ENCODE data around the gene SPECC1. TPM values are rescaled to one million over a fixed set of nuclear protein-coding genes. Genes with fewer than 3 reads are reported as not detected.
"Not testable (repeated sequence)": the region's sequence is repeated elsewhere in the genome, so short reads cannot be mapped to it uniquely, and the experiment has no call there.

SPECC1 gene
- total and polyA plus RNA-seq, 2 donors (not counting 1 experiment from before 2014, with no cell fraction given): 13.4 to 30.9 TPM

DNA sequence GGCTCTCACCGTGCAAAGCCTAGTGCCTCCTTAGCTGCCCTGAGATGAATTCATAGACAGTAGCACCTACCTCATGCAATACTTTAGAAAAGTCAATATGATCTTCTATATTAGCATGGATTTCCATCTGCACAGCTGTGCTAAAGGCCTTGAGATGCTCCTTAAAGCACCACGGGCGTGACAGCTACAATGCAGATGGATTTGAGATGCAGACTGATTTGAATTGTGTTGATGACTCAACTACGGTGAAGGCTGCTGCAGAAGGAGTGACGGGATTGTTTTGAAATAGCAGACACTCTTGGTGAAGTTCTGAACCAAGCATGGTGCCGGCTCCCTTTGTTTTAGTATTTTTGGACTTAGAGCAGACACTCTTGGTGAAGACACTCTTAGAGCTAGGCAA lies 88.2 kb downstream of the SPECC1 start:
- H3K4me3 ChIP-seq (replicated peaks in 1 of 4; ENCODE audit: control extremely low read depth in 1 of 4, insufficient read depth in 1 of 4, low read depth in 3 of 4, low read length in 4 of 4): no peak overlapping the region
- no peak overlapping the region for H3K4me2 ChIP-seq (ENCODE audit: extremely low read depth, insufficient read depth, low read length)
- H2AFZ ChIP-seq (ENCODE audit: low read length): no peak overlapping the region
- no peak for DNase-seq (ENCODE audit: low read depth in 2 of 2)
- TF ChIP-seq, protein P1, sequence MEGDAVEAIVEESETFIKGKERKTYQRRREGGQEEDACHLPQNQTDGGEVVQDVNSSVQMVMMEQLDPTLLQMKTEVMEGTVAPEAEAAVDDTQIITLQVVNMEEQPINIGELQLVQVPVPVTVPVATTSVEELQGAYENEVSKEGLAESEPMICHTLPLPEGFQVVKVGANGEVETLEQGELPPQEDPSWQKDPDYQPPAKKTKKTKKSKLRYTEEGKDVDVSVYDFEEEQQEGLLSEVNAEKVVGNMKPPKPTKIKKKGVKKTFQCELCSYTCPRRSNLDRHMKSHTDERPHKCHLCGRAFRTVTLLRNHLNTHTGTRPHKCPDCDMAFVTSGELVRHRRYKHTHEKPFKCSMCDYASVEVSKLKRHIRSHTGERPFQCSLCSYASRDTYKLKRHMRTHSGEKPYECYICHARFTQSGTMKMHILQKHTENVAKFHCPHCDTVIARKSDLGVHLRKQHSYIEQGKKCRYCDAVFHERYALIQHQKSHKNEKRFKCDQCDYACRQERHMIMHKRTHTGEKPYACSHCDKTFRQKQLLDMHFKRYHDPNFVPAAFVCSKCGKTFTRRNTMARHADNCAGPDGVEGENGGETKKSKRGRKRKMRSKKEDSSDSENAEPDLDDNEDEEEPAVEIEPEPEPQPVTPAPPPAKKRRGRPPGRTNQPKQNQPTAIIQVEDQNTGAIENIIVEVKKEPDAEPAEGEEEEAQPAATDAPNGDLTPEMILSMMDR (conservative IDR thresholded peaks at IDR 0.05 in 1 of 2, IDR thresholded peaks at IDR 0.05 in 1 of 2; ENCODE audit: low read depth in 1 of 2, low read length in 2 of 2): no peak
- no peak for TF ChIP-seq EZH2 (IDR thresholded peaks at IDR 0.05; ENCODE audit: low read length, missing control alignments)
- H3K27me3 ChIP-seq (ENCODE audit: control insufficient read depth, insufficient read depth, low read length): peaks cover 3% of the 10 kb centered on the region
- no peak overlapping the region for H3K27ac ChIP-seq (ENCODE audit: insufficient read depth, low read length)
- H3K4me1 ChIP-seq (ENCODE audit: control insufficient read depth, extremely low read depth, insufficient read depth, low read length): peaks cover under 1% of the 10 kb centered on the region
- H3K79me2 ChIP-seq (ENCODE audit: control insufficient read depth, insufficient read depth, low read length): no peaks in the 10 kb centered on the region
- H3K9ac ChIP-seq (ENCODE audit: insufficient read depth, low read length): no peak overlapping the region
- no peaks in the 10 kb centered on the region for H4K20me1 ChIP-seq (ENCODE audit: control insufficient read depth, extremely low read depth, insufficient read depth, low read length)
- H3K9me3 ChIP-seq (ENCODE audit: control insufficient read depth, insufficient read depth, low read depth, low read length): no peaks in the 10 kb centered on the region
- H3K36me3 ChIP-seq (ENCODE audit: control insufficient read depth, insufficient read depth, low read length): no peaks in the 10 kb centered on the region

DNA sequence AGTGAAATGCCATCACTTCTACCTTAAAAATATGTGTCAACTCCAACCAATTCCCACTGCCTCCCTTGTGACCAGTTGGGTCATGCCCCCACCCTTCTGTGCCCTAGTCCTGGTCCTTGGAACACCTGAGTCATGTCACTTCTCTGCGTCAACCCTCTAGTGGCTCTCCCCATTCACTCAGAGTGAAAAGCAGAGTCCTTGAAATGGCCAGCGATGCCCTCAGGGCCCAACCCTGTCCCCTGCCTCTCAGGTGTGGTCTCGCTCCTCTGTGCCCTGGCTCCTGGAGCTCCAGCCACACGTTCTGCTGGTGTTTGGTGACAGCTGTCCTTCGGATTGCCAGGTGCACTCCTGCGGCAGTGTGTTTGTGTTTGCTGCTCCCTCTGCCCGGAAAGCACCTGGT lies 89.2 kb downstream of the SPECC1 start:
- Histone ChIP-seq H3K27ac (ENCODE audit: insufficient read depth, low read length) (no peak overlapping the region), H2AFZ (ENCODE audit: low read length) (no peak overlapping the region), H3K9ac (ENCODE audit: insufficient read depth, low read length) (no peak overlapping the region), H3K9me3 (ENCODE audit: control insufficient read depth, insufficient read depth, low read depth, low read length) (no peaks in the 10 kb centered on the region), H3K4me2 (ENCODE audit: extremely low read depth, insufficient read depth, low read length) (no peak overlapping the region), H3K27me3 (ENCODE audit: control insufficient read depth, insufficient read depth, low read length) (peaks cover 9% of the 10 kb centered on the region), H3K4me1 (ENCODE audit: control insufficient read depth, extremely low read depth, insufficient read depth, low read length) (no peaks in the 10 kb centered on the region), H3K4me3 (replicated peaks in 1 of 4; ENCODE audit: control extremely low read depth in 1 of 4, insufficient read depth in 1 of 4, low read depth in 3 of 4, low read length in 4 of 4) (no peak overlapping the region), H3K36me3 (ENCODE audit: control insufficient read depth, insufficient read depth, low read length) (no peaks in the 10 kb centered on the region), H3K79me2 (ENCODE audit: control insufficient read depth, insufficient read depth, low read length) (no peaks in the 10 kb centered on the region), H4K20me1 (ENCODE audit: control insufficient read depth, extremely low read depth, insufficient read depth, low read length) (no peaks in the 10 kb centered on the region)
- TF ChIP-seq, protein P1 (conservative IDR thresholded peaks at IDR 0.05 in 1 of 2, IDR thresholded peaks at IDR 0.05 in 1 of 2; ENCODE audit: low read depth in 1 of 2, low read length in 2 of 2): no peak
- no peak for TF ChIP-seq EZH2 (IDR thresholded peaks at IDR 0.05; ENCODE audit: low read length, missing control alignments)
- no peak for DNase-seq (ENCODE audit: low read depth in 2 of 2)

DNA sequence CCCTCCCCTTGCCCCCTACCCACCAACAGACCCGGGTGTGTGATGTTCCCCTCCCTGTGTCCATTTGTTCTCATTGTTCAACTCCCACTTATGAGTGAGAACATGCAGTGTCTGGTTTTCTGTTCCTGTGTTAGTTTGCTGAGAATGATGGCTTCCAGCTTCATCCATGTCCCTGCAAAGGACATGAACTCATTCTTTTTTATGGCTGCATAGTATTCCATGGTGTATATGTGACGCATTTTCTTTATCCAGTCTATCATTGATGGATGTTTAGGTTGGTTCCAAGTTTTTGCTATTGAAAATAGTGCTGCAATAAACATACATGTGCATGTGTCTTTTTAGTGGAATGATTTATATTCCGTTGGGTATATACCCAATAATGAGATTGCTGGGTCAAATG lies 91.6 kb downstream of the SPECC1 start:
- peaks cover 14% of the 10 kb centered on the region for H3K27me3 ChIP-seq (ENCODE audit: control insufficient read depth, insufficient read depth, low read length)
- H3K27ac ChIP-seq (ENCODE audit: insufficient read depth, low read length); H3K9ac ChIP-seq (ENCODE audit: insufficient read depth, low read length); H3K4me3 ChIP-seq (replicated peaks in 1 of 4; ENCODE audit: control extremely low read depth in 1 of 4, insufficient read depth in 1 of 4, low read depth in 3 of 4, low read length in 4 of 4); H3K36me3 ChIP-seq (ENCODE audit: control insufficient read depth, insufficient read depth, low read length); DNase-seq (ENCODE audit: low read depth in 2 of 2); H3K9me3 ChIP-seq (ENCODE audit: control insufficient read depth, insufficient read depth, low read depth, low read length); H4K20me1 ChIP-seq (ENCODE audit: control insufficient read depth, extremely low read depth, insufficient read depth, low read length); H3K4me2 ChIP-seq (ENCODE audit: extremely low read depth, insufficient read depth, low read length); H3K4me1 ChIP-seq (ENCODE audit: control insufficient read depth, extremely low read depth, insufficient read depth, low read length); H3K79me2 ChIP-seq (ENCODE audit: control insufficient read depth, insufficient read depth, low read length); H2AFZ ChIP-seq (ENCODE audit: low read length): not testable (repeated sequence)

Data from fibroblast of lung (primary cell).